GM23248 (cell line): ENCODE data around the gene SNTG2. TPM values are rescaled to one million over a fixed set of nuclear protein-coding genes. Genes with fewer than 3 reads are reported as not detected.

Experiments used
- DNase-seq: peaks from one replicate; pipeline ENCODE4 v3.0.0-alpha.2; 2015
- H2AFZ ChIP-seq: fragments of 200-600 bp; sonication (generic); 2 replicates; pipeline ENCODE4 v1.6.1; 2016; ENCODE audit warnings: antibody characterized with exemption
- H3F3A ChIP-seq: fragments of 200-600 bp; sonication (generic); 2 replicates; pipeline ENCODE4 v1.6.1; 2016; ENCODE audit warnings: mild to moderate bottlenecking, antibody characterized with exemption, mixed run types; ENCODE audit not compliant: insufficient read depth
- H3K27ac ChIP-seq: fragments of 200-600 bp; sonication (generic); 2 replicates; pipeline ENCODE4 v1.5.1; 2016; ENCODE audit warnings: mild to moderate bottlenecking
- H3K27me3 ChIP-seq: fragments of 200-600 bp; sonication (generic); replicated peaks from 2 replicates; pipeline ENCODE4 v1.6.1; 2016; ENCODE audit warnings: mild to moderate bottlenecking; ENCODE audit not compliant: insufficient read depth
- H3K36me3 ChIP-seq: fragments of 200-600 bp; sonication (generic); 2 replicates; pipeline ENCODE4 v1.6.1; 2016; ENCODE audit warnings: low read depth, mild to moderate bottlenecking
- H3K4me1 ChIP-seq: fragments of 200-600 bp; sonication (generic); 2 replicates; pipeline ENCODE4 v1.6.1; 2016; ENCODE audit warnings: mild to moderate bottlenecking; ENCODE audit not compliant: insufficient read depth
- H3K4me2 ChIP-seq: fragments of 200-600 bp; sonication (generic); one replicate; pipeline ENCODE4 v1.6.1; 2016; ENCODE audit warnings: mild to moderate bottlenecking; ENCODE audit not compliant: unreplicated experiment
- H3K4me3 ChIP-seq: fragments of 200-600 bp; sonication (generic); 2 replicates; pipeline ENCODE4 v1.5.1; 2016; ENCODE audit warnings: mild to moderate bottlenecking
- H3K79me2 ChIP-seq: fragments of 200-600 bp; sonication (generic); 2 replicates; pipeline ENCODE4 v1.6.1; 2016; ENCODE audit warnings: mild to moderate bottlenecking; ENCODE audit not compliant: insufficient read depth
- H3K9ac ChIP-seq: fragments of 200-600 bp; sonication (generic); 2 replicates; pipeline ENCODE4 v1.6.1; 2016; ENCODE audit warnings: mild to moderate bottlenecking
- H3K9me2 ChIP-seq: fragments of 200-600 bp; sonication (generic); 2 replicates; pipeline ENCODE4 v1.6.1; 2016; ENCODE audit warnings: mixed run types, mild to moderate bottlenecking, moderate library complexity; ENCODE audit not compliant: insufficient read depth
- H3K9me3 ChIP-seq: fragments of 200-600 bp; sonication (generic); one replicate; pipeline ENCODE4 v1.6.1; 2017; ENCODE audit warnings: low read depth
- H4K20me1 ChIP-seq: fragments of 200-600 bp; sonication (generic); 2 replicates; pipeline ENCODE4 v1.6.0; 2016; ENCODE audit not compliant: insufficient read depth
- EZH2 ChIP-seq: fragments of 200-600 bp; sonication (generic); IDR thresholded peaks from 2 replicates; pipeline ENCODE4 v1.6.1; 2018; ENCODE audit warnings: antibody characterized with exemption, mild to moderate bottlenecking; ENCODE audit not compliant: insufficient read depth, poor library complexity, severe bottlenecking
- EZH2phosphoT487 ChIP-seq: fragments of 200-600 bp; sonication (generic); IDR thresholded peaks from 2 replicates; pipeline ENCODE4 v1.6.1; 2018; ENCODE audit warnings: antibody characterized with exemption, moderate library complexity, mild to moderate bottlenecking, low read depth; ENCODE audit not compliant: insufficient read depth
- WGBS, 2 experiments: methylation state at CpG; one replicate each; pipeline ENCODE4 v1.1.6; 2015 to 2017; ENCODE audit warnings: low lambda C conversion rate in 2 of 2, low coverage in 1 of 2; ENCODE audit errors: missing lambda C conversion rate in 2 of 2; 5-methylcytosine and 5-hydroxymethylcytosine counted together
- in situ Hi-C: fragments of 300-500 bp; cut with MboI; formaldehyde crosslinking; loops from 2 replicates; pipeline ENCODE4 v1.15.0; 2020
- polyA plus RNA-seq: library from polyadenylated mRNA; unstranded; fragments of >200 nt; fragmentation: Nextera tagmentation; extraction: Ambion mirVana; gene quantifications from 2 replicates; pipeline ENCODE4 v1.2.1, GENCODE V29; 2016
- total RNA-seq: library from RNA; depleted of rRNA; stranded (reverse); fragments of >200 nt; shearing (Covaris generic); gene quantifications from 2 replicates; pipeline ENCODE4 v1.2.3, GENCODE V29; 2014

The SNTG2 gene
- total and polyA plus RNA-seq, 2 experiments from 2014 or later, result not detected

DNA sequence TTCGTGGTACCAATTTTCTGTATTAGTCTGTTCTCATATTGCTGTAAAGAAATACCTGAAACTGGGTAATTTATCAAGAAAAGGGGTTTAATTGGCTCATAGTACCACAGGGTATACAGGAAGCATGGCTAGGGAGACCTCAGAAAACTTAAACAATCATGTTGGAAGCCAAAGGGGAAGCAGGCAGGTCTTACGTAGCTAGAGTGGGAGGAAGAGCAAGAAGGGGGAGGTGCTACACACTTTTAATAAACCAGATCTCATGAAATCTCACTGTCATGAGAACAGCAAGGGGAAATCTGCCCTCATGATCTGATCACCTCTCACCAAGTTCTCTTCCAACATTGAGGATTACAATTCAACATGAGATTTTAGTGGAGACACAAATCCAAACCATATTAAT, 235.8 kb downstream of the SNTG2 start:
- Histone ChIP-seq H3F3A (no peaks in the 10 kb centered on the region), H3K36me3 (no peaks in the 10 kb centered on the region), H4K20me1 (no peaks in the 10 kb centered on the region), H3K4me3 (no peak overlapping the region), H3K9ac (no peak overlapping the region), H3K9me2 (no peaks in the 10 kb centered on the region), H3K27ac (no peak overlapping the region), H3K4me1 (no peaks in the 10 kb centered on the region), H2AFZ (no peak overlapping the region), H3K9me3 (no peaks in the 10 kb centered on the region), H3K4me2 (no peak overlapping the region), H3K79me2 (no peaks in the 10 kb centered on the region), H3K27me3 (no peaks in the 10 kb centered on the region)
- in situ Hi-C loops, result no loop called here
- no peak for DNase-seq
- no peak for TF ChIP-seq EZH2
- TF ChIP-seq EZH2phosphoT487, result no peak
- WGBS, 2 experiments, result 7 to 15% methylated on average over 2 of the region's 2 CpGs

DNA sequence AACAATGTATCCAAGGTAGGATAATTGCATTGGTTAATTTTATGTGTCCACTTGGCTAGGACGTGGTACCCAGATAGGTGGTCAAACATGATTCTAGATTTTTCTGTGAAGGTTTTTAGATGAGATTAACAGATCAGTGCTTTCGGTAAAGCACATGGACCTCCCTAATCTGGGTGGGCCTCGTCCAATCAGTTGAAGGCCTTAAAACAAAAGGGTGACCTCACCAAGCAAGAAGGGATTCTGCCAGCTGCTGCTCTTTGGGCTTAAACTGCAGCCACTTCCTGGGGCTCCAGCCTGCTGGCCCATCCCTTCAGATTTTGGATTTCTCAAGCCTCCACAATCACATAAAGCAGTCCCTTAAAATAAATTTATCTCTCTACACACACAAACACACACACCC, 236.5 kb downstream of the SNTG2 start:
- Histone ChIP-seq H3K27ac (no peak overlapping the region), H3K79me2 (no peaks in the 10 kb centered on the region), H3K27me3 (no peaks in the 10 kb centered on the region), H3K4me2 (no peak overlapping the region), H4K20me1 (no peaks in the 10 kb centered on the region), H3K9me2 (no peaks in the 10 kb centered on the region), H3K9ac (no peak overlapping the region), H3K4me3 (no peak overlapping the region), H3F3A (no peaks in the 10 kb centered on the region), H2AFZ (no peak overlapping the region), H3K4me1 (no peaks in the 10 kb centered on the region), H3K9me3 (no peaks in the 10 kb centered on the region), H3K36me3 (no peaks in the 10 kb centered on the region)
- whole genome bisulfite sequencing, 2 experiments, result 6 to 9% methylated on average over 3 of the region's 3 CpGs
- DNase-seq, result no peak
- TF ChIP-seq EZH2phosphoT487 (no peak), EZH2 (no peak)
- in situ Hi-C loops, result no loop called here

DNA sequence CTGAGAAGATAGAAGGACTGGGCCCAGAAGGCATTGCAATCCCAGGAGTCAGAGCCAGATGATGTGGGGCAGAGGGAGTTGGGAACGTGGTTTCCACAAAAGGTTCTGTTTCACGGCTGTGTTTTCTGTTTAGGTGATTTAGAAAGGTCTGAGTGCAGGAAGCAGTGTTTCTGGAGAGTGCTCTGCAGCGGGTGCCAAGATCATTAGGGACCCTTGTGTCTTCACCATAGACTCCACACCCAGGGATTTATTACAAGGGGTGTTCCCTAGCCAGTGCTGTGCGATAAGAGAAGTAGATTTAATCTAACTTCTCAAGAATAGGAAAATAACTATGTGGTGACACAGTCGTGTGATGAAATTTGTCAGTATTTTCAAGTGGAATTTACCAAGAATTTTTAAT, 241.5 kb downstream of the SNTG2 start:
- no peak for DNase-seq
- Histone ChIP-seq H3F3A (no peaks in the 10 kb centered on the region), H3K9me3 (no peaks in the 10 kb centered on the region), H3K4me2 (no peak overlapping the region), H3K27ac (no peak overlapping the region), H3K4me1 (no peaks in the 10 kb centered on the region), H3K9me2 (no peaks in the 10 kb centered on the region), H3K36me3 (no peaks in the 10 kb centered on the region), H3K79me2 (no peaks in the 10 kb centered on the region), H3K4me3 (no peak overlapping the region), H4K20me1 (no peaks in the 10 kb centered on the region), H3K27me3 (no peaks in the 10 kb centered on the region), H2AFZ (no peak overlapping the region), H3K9ac (no peak overlapping the region)
- WGBS, 2 experiments, result 8 to 9% methylated on average over 5 of the region's 5 CpGs
- no peak for TF ChIP-seq EZH2
- no peak for TF ChIP-seq EZH2phosphoT487
- in situ Hi-C loops, result no loop called here

DNA sequence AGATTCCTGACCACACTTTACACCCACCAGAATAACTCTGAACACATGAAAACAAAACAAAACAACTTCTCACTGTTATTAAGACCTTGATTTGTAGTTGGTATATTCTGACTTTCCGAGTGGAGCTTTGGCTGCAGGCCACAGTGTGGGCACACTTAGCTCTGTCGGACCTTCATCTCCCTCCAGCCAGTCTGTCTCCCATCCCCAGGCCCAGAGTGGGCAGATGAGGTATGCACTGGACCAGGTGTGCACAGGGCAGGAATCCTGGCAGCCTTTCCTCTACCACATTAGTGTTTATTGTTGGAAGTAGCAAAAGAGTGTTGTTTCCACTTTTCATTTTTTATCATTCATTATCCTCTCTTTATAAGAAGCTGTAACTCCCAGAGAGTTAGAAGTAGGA, 243.2 kb downstream of the SNTG2 start:
- H3K9me2 ChIP-seq, result no peaks in the 10 kb centered on the region
- no peak overlapping the region for H3K4me3 ChIP-seq
- no peak overlapping the region for H3K9ac ChIP-seq
- no peaks in the 10 kb centered on the region; the same call in 1 of the 2 replicates for H3K36me3 ChIP-seq
- TF ChIP-seq EZH2phosphoT487, result no peak
- TF ChIP-seq EZH2, result no peak
- H3F3A ChIP-seq, result no peaks in the 10 kb centered on the region
- WGBS, 2 experiments, result 13 to 24% methylated on average over 2 of the region's 2 CpGs
- H3K27ac ChIP-seq, result no peak overlapping the region
- no peak overlapping the region for H2AFZ ChIP-seq
- no peak for DNase-seq
- H3K27me3 ChIP-seq, result no peaks in the 10 kb centered on the region
- no peaks in the 10 kb centered on the region for H3K79me2 ChIP-seq
- H3K9me3 ChIP-seq, result no peaks in the 10 kb centered on the region
- in situ Hi-C loops, result no loop called here
- H3K4me2 ChIP-seq, result no peak overlapping the region
- no peaks in the 10 kb centered on the region for H4K20me1 ChIP-seq
- no peaks in the 10 kb centered on the region for H3K4me1 ChIP-seq

- no peak for TF ChIP-seq EZH2phosphoT487
- no peak for TF ChIP-seq EZH2
- no peak overlapping the region for H3K27ac ChIP-seq
- DNase-seq, result no peak
- no peaks in the 10 kb centered on the region for H3K36me3 ChIP-seq
- no peak overlapping the region for H2AFZ ChIP-seq
- H3K9me3 ChIP-seq, result no peaks in the 10 kb centered on the region
- H3K4me1 ChIP-seq, result no peaks in the 10 kb centered on the region
- no peaks in the 10 kb centered on the region for H3K9me2 ChIP-seq
- WGBS, 2 experiments, result 12 to 16% methylated on average over 6 of the region's 6 CpGs
- H3F3A ChIP-seq, result no peaks in the 10 kb centered on the region
- H3K9ac ChIP-seq, result no peak overlapping the region
- H3K27me3 ChIP-seq, result no peaks in the 10 kb centered on the region
- H3K4me2 ChIP-seq, result no peak overlapping the region
- in situ Hi-C loops, result no loop called here
- H3K79me2 ChIP-seq, result no peaks in the 10 kb centered on the region
- no peaks in the 10 kb centered on the region for H4K20me1 ChIP-seq
- no peak overlapping the region for H3K4me3 ChIP-seq
Observed at GRCh38 chr2:1203772-1204171, 253.1 kb downstream of the SNTG2 start.
